GM21526 (cell line): ENCODE data around the gene MRPL11.

Experiments
- ATAC-seq: cut with Tn5 transposase; IDR thresholded peaks from one replicate; pipeline ENCODE4 v1.9.1; 2021; ENCODE audit warnings: moderate library complexity; ENCODE audit not compliant: unreplicated experiment, low FRiP score

Gene MRPL11

GRCh38 chr11:66438504-66439466 is at the start of gene MRPL11:
Gene MRPL11, minus strand, starts transcription at chr11:66438848. Its CDS starts 94 bp downstream, at chr11:66438754.
- ATAC-seq, result peak; percentile 89

- no peak for ATAC-seq
These were observed 46.2 kb upstream of the MRPL11 start for GRCh38 chr11:66484806-66485380.

- ATAC-seq, result peak; percentile 69
These were observed 41.7 kb upstream of the MRPL11 start, which contains the start of gene DPP3 for GRCh38 chr11:66480117-66480938. Gene DPP3, plus strand, starts transcription at chr11:66480434. Its CDS starts 1,767 bp downstream, at chr11:66482201.

DNA sequence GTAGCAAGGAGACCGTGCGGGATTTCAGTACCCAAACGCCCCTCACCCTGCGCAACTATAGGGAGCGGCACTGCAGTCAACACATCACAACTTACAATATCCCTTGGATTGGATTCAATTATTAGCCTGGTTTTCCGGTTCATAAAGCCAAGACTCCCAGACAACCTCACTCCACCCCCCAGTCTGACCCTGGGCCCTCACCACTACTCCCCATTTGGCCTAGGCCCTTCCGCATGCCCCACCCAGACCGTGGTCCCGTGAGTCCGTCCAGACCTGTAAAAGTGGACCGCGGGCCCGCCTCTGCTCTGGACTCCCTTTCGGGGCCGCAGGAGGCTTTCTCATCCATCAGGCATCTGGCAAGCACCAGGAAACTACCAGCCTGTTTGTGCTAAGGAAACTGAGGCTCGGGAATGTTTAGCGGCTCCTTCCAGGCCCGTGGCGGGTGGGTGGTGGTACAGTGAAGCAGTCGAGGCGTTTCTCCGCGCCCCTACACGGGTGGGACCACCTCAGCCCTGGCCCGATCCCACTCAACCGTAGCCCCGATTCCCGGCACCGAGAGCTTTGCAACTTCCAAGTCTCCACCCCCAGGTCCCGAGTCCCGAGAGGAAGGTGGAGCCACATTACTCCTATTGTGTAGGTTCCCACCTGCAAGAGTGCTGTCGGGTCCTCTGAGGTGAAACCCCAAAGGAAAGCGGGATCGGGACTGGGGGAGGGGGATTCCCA is 40.9 kb upstream of the MRPL11 start:
- ATAC-seq, result no peak

- no peak for ATAC-seq
These were observed 40.2 kb upstream of the MRPL11 start for GRCh38 chr11:66478729-66479393.

- no peak for ATAC-seq
These were observed 38.9 kb upstream of the MRPL11 start for GRCh38 chr11:66477263-66478201.

DNA sequence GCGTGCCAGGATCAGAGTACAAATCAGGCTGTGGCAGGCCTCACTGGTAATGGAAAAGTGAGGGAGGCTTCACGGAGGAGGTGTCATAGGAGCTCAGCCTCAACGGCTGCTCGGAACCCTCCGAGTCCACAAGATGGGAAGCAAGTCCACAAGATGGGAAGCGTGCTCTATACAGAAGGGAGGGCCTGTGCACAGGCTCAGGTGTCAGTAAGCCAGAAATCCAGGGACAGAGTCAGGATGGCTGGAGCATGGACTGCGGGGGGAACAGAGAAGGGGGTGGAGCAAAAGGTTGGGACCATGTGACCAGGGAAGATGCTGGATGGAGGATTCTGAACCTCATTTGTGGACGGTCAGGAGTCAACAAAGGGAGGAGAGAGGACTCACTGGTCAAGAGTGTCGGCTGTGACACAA is 38.2 kb upstream of the MRPL11 start:
- no peak for ATAC-seq

DNA sequence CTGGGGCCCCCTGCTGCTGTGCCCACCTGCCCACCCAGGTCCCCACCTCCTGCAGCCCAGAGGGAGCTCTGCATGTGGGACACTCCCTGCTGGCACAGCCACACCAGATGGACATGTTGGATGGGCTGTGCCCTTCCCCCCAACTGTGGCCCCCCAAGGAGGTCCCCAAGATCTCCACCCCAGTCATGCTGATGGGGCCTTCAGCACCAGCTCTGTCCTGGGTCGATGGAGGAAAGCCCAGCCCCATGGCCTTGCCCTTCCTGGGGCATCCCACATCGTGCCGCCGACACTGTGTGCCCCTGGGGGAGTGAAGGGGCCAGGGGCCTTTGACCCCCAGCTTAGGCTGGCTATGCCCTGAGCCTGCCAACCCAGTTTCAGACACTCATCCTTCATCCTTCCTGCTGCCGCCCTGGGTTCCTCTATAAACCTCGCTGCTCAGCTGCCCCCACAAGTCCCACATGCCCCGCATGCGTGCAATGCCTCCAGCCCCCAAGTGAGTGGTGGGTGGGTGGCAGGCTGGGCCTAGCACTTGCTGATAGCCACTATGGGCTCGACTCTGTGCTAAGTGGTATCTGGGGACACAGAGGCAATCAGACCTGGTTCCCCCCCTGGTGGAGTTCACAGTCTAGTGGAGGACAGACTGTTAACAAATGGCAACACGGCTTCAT is 37.7 kb upstream of the MRPL11 start:
- ATAC-seq, result no peak

DNA sequence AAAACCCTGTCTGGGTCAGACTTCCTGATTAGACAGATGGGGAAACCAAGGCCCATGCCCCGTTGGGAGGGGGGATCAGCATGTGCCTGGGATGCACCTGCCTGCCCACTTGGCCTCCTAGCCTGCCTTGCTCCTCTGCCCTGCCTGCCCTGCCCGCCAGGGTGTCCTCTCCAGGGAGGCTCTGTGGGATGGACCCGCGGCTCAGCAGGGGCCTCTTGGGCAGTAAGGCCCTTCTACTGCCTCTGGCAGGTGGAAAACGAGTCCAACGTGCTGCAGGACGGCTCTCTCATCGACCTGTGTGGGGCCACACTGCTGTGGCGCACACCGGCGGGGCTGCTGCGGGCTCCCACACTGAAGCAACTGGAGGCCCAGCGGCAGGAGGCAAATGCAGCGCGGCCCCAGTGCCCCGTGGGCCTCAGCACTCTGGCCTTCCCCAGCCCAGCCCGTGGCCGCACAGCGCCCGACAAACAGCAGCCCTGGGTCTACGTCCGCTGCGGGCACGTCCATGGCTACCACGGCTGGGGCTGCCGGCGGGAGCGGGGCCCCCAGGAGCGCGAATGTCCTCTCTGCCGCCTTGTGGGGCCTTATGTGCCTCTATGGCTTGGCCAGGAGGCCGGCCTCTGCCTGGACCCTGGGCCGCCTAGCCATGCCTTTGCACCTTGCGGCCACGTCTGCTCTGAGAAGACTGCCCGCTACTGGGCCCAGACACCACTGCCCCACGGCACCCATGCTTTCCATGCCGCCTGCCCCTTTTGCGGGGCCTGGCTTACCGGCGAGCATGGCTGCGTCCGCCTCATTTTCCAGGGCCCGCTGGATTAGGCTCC is 36.9 kb upstream of the MRPL11 start:
- ATAC-seq, result no peak

GRCh38 chr11:66473608-66474515 is 35.2 kb upstream of the MRPL11 start:
- no peak for ATAC-seq

- no peak for ATAC-seq
These were observed 34.5 kb upstream of the MRPL11 start for GRCh38 chr11:66473167-66473566.

- ATAC-seq, result no peak
These were observed 33.4 kb upstream of the MRPL11 start for GRCh38 chr11:66472054-66472453.

DNA sequence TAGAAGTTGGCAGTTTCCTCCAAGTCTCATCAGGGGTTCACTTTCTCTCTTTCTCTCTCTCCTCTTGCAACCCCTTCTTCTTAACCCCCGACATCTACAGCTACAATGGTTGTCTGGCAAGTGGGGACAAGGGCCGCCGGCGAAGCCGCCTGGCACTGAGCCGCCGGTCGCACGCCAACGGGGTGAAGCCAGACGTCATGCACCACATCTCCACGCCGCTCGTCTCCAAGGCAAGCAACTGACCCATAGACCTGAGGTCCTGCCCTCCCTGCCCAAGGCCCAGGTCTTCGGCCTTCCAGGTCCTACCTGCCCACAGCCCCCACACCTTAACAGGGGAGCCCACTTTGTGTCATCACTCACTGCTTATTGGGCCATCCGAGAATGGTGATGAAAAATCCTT is 32.5 kb upstream of the MRPL11 start:
- ATAC-seq, result no peak

DNA sequence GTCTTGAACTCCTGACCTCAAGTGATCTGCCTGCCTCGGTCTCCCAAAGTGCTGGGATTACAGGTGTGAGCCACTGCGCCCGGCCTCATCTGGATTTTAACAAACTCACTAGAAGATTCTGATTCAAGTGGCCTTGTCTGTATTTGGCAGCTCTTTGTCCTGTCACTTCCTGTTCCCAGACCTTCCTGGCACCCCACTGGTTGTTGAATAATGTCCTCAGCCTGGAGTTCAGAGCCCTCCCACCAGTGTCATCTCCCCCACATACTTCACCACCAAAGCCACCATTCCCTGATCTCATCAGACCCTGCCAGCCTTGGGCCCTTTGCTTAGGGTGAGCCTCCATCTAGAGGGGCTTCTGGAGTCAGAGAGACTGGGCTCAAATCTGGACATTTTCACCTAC is 31.4 kb upstream of the MRPL11 start:
- ATAC-seq, result no peak

GRCh38 chr11:66469441-66469840 is 30.8 kb upstream of the MRPL11 start:
- ATAC-seq, result no peak

GRCh38 chr11:66468691-66469090 is 30.0 kb upstream of the MRPL11 start:
- no peak for ATAC-seq
